ENCODE results near the gene LAMP5.

The LAMP5 gene

GRCh38 chr20:9501473-9501872 lies 12.9 kb upstream of the LAMP5 start:
- DNase-seq = no peak

DNA sequence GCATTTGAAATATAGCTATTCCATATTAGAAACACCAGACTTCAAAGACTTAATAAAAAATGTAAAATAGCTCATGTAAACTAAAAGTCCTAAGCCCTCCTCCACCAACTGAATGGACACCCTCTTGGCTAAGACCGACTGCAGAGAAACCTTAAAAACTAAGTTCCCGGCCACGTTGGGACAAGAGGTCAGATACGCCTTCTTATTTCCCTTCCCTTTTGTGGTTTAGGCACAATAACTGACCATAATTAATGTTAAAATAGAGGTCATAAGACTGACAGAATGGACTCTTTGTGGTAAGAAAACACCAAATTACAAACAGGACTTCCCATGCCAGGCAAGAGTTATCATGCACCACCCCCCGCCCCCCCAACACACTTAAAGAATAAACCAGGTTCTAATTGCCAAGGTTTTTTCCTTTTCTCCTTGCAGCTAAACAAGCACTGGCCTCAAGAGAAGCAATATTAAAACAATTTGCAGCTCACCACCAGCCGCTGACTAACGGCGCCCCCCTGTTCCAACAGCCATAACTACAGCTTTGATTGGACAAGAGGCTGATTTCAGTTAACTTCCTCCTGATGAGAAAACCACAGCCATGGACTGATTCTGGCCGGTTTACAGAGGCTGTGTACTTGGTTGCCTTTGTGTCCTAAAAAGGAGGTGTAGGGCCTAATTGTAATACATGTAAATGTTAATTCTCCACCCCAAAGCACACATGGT lies 10.7 kb upstream of the LAMP5 start:
- DNase-seq = no peak

- DNase-seq = no peak
These were observed 8.0 kb upstream of the LAMP5 start for GRCh38 chr20:9506280-9506821.

DNA sequence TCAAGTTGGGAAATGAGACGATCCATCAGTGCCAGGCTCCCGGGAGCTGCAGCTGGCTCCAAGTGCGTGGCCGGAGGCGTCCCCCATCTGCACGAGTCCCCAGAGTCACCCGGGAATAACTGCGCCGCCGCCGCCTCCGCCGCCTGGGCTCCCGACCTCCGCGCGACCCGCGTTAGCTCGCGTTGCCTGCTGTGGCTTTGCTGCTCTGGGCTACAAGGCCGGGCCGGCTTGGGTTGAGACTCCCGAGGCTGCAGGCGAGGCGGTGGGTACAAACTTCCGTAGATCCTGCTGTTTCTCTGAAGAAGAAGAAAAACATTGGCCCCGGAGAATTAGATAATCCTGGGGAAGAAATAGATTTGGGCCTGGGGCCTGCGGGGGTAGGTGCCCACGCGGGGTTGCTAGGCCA lies 7.4 kb upstream of the LAMP5 start:
- DNase-seq = no peak

- no peak for DNase-seq
These were observed 6.7 kb upstream of the LAMP5 start for GRCh38 chr20:9507544-9508239.

DNA sequence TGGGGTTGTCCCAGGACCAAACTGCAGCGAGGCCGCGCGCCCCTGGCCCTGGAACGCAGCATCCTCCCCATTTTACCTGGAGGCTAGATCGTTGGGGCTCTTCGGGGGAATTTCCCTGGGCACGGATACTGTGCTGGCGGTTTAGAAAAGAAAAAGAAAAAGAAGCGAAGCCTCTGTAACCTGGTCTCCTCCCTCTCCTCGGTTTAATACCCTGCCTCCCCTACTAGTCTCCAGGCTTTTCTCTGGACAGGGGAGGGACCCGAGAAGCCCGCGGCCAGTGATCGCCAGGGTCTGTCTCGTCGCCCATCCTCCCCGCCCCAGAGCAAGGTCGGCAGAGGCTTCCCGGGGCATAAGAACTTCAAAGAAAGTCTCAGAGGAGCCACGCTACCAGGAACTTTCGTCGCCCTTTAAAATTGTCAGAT lies 6.1 kb upstream of the LAMP5 start:
- no peak for DNase-seq

GRCh38 chr20:9508696-9509178 lies 5.7 kb upstream of the LAMP5 start:
- DNase-seq = no peak

DNA sequence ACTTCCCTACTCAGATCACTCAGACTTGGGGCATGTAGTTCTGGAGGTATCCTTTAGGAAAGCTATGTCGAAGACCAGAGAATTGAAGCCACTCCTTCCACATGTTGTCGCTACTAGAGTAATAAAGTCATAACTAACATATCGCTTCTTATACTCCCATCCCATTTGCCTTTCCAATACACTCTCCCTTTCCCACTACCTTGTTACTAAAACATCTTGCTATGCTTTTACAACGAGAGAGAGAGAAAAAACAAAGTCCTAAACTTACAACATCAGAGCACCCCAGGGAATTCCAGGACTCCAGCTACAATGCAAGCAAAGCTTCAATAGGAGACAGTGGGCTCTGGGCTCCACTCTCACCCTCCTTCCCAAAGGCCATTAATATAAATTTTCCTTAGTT lies 5.1 kb upstream of the LAMP5 start:
- no peak for DNase-seq

DNA sequence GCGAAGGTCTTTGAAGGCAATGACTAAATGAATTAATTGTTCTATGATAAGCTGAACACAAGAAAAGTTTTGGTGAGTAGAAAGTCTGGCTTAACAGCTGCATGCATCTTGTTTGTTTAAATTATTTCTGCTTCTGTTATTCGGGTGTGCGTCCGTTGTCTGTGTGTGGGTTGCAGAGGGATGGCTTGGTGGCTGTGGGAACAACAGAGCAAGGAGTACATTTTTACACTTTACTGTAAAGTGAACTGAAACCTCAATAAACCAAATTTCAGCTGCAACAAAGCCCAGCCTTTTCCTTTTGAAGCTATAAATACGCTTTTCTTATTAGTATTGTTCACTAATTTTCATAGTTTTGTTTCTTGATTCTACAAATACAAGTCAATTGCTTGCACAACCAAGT lies 3.5 kb upstream of the LAMP5 start:
- DNase-seq = no peak

GRCh38 chr20:9514072-9514460 lies 324 bp upstream of the LAMP5 start:
- no peak for DNase-seq

DNA sequence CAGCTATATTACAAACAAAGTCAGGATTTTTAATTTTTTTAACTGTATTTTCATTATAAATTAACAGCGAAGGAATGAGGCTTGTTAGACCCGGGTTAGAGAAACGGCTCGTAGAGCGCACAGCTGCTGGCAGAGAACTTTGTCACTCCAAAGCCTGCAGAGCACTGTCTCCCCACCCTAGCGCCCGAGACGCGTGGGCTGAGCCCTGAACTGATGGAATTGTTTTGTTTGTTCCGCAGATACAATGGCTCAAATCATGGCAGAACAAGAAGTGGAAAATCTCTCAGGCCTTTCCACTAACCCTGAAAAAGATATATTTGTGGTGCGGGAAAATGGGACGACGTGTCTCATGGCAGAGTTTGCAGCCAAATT lies 810 bp downstream of the LAMP5 start:
- DNase-seq = no peak

DNA sequence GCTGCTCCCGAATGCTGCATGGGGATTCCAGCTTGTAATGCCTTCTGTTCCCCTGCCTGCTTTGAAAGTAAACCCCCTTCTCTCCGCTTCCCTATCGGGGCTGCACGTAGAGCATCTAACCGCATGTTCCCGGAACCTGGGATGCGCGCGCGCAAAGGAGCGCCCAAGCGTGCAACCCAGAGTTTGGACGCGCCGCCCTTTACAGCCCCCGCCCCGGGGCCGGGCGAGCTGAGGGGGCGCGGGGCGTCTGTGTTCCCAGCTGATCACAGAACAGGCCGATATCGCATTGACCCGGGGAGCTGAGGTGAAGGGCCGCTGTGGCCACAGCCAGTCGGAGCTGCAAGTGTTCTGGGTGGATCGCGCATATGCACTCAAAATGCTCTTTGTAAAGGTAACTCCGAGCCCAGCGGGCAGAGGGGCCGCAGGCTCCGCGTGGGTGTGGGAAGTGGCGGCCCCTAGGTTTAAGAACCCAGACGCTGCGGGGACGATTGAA lies 1.4 kb downstream of the LAMP5 start:
- no peak for DNase-seq

GRCh38 chr20:9516234-9516871 lies 2.0 kb downstream of the LAMP5 start:
- no peak for DNase-seq

- no peak for DNase-seq
These were observed 3.1 kb downstream of the LAMP5 start for GRCh38 chr20:9517297-9518162.

DNA sequence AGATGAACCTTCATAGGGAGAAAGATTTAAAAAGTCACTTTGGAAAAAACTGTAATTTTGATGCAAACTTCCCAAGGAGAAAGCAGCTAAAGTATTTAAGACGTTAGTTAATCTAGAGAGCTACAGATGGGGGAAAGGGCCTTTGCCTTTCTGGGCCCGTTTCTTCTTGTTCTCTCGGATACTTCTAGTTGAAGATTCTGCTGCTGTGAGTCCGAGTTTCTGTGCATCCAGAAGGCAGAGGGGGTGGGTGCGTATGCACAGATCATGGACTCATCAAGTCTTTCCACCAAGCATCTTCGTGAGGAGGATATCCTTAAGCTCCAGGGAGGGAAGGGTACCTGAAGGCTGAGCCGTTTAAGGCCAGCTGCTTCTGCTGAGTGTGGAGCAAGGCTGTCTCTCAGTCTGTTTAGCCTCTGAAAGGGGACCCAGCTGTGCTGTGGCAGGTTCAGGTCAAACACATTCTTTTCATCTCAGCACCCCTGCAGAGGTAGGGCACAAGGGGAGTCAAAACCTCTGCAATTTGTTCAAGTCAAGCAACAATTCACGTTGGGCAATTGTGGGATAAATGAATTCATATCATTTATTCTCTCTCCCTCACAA lies 4.3 kb downstream of the LAMP5 start:
- DNase-seq = no peak

- DNase-seq = no peak
These were observed 5.7 kb downstream of the LAMP5 start for GRCh38 chr20:9520086-9520485.

GRCh38 chr20:9523636-9524035 lies 9.2 kb downstream of the LAMP5 start:
- no peak for DNase-seq

GRCh38 chr20:9531581-9531980 lies 17.2 kb downstream of the LAMP5 start:
- DNase-seq = no peak

- no peak for DNase-seq
These were observed 17.9 kb downstream of the LAMP5 start for GRCh38 chr20:9532069-9532838.

DNA sequence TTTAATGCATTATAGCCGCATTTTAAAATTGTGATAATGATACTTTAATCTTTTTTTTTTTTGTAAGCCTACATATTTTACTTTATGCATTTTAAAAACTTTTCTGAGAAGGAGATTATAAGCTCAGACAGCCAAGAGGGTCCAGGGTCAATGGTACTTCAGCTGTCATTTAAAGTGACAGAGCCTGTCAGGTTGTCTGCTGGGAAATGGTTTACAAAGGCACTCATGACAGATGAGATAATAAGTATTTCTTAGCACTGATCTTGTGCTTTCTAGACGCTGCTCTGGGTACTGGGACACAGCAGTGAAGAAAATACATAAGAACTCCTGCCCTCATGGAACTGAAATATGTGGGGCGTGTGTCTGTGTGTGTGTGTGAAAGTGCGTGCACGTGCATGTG lies 19.6 kb downstream of the LAMP5 start:
- no peak for DNase-seq

- no peak for DNase-seq
These were observed 21.1 kb downstream of the LAMP5 start for GRCh38 chr20:9535449-9535848.
